NCI-H345 treated with DMSO at 0.1 percent for 48 hours (cell line): ENCODE data around the gene SLC25A19.
A peak's percentile ranks its signal among the peaks of the same experiment; 100 is the strongest.
"Not testable (repeated sequence)": the region's sequence is repeated elsewhere in the genome, so short reads cannot be mapped to it uniquely, and the experiment has no call there.

Experiments used
- DNase-seq: peaks from one replicate; lab custom pipeline; 2025; ENCODE audit not compliant: unreplicated experiment; lab: John Stamatoyannopoulos, UW

The SLC25A19 gene

DNA sequence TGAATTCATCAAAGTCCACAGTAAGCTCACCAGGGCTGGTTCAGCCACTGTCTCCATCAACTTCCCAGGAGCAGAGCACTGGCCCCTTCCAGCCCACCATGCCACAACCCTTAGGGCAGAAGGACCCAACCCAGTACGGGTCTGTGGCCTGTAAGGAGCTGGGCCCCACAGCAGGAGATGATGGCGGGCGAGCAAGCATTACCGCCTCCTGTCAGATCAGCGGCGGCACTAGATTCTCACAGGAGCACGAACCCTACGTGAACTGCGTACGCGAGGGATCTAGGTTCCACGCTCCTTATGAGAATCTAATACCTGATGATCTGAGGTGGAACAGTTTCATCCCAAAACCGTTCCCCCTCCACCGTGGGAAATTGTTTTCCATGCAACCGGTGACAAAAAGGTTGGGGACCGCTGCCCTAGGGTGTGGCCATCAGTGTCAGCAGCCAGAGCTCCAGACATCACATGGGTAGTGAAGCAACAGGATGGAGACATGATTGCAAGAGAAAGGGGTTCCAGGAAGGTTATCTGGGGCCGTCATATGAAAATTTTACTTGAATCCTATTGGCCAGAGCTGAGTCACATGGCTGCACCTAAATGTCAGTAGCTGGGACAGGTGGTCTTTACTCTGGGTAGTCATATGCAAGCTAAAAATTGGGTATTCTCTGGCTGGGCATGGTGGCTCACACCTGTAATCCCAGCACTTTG, 12.4 kb upstream of the SLC25A19 start:
- no peak for DNase-seq

DNA sequence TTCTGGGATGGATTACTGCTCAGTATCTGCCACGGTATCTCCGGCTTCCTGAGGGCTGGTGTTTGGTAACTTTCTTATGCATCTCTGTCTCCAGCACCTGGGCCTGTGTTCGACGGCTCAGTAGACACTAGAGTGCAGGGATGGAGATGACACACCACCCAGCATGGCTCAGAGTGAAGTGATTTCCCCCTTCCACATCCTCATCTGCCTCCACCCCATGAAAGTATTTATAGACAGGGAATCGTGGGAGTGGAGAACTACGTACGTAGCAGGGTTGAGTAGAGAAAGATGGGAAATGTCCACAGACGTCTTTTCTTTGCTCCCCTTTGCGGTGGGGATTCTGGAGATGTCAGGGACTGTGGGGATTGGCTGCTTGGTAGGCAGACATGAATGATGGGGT, 11.8 kb upstream of the SLC25A19 start:
- DNase-seq, result no peak

DNA sequence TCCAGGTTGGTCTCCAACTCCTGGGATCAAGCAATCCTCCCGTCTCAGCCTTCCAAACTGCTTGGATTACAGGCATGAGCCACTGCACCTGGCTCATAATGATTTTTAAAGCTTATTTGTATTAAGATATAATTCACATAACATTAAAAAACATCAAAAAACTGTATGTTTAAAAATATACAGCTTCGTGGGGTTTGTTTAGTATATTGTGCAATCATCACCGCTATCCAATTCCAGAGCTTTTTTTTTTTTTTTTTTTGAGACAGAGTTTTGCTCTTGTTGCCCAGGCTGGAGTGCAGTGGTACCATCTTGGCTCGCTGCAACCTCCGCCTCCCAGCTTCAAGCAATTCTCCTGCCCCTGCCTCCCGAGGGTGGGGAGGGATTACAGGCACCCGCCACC, 11.0 kb upstream of the SLC25A19 start:
- no peak for DNase-seq

DNA sequence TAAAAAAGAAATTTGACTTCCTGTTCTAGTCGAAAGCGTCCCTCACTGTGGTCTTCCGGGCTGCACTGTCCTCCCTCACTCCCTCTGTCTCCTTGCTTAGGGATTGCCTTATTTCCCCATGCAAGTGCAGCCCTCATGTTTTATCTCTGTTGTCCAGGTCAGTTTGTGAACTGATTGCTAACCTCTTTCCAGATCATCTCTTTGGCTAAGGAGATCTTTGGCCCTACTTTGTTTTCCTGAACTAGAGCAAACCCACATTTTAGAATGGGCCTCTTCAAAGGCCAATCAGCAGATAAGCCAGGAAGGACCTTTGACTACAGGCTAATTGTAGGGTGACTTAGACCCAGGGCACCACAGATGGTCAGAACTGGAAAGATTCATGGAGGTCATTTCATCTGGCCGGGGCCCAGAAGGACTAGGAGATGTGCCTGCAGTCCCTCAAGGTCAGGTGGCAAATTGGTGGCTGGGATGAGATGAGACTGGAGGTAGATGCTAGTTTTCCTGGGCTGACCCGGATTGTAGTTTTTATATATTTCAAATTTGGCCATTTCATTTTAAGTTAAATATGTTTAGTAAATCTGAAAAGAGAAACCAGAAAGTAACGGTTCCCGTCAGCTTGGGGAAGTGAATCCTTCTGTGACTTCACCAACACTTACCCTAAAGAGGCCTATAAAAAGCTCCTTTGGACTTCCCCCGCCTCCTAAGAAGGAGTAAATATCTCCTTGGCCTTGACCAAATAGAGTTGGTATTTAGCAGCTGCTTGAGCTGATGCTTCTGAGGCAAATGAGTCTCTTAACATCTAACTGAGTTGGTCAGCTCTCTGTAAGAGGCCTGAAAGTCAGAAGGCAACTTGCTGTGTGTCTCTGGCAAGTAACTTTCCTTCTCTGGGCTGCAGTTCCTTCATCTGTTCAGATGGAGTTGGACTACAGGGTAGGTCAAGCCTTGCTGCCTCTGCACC, 6.2 kb upstream of the SLC25A19 start:
- DNase-seq, result no peak

DNA sequence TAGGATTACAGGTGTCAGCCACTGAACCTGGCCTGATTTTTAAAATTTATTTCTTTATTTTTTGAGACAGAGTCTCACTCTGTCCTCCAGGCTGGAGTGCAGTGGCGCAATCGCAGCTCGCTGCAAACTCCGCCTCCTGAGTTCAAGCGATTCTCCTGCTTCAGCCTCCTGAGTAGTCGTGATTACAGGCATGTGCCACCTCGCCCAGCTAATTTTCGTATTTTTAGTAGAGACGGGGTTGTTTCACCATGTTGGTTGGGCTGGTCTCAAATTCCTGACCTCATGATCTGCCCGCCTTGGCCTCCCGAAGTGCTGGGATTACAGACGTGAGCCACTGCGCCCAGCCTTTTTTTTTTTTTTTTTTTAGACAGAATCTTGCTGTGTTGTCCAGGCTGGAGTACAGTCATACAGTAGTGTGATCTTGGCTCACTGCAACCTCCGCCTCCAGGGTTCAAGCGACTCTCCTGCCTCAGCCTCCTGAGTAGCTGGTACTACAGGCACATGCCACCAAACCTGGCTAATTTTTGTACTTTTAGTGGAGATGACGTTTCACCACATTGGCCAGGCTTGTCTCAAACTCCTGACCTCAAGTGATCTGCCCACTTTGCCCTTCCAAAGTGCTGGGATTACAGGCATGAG, 3.7 kb upstream of the SLC25A19 start:
- not testable (repeated sequence) for DNase-seq

DNA sequence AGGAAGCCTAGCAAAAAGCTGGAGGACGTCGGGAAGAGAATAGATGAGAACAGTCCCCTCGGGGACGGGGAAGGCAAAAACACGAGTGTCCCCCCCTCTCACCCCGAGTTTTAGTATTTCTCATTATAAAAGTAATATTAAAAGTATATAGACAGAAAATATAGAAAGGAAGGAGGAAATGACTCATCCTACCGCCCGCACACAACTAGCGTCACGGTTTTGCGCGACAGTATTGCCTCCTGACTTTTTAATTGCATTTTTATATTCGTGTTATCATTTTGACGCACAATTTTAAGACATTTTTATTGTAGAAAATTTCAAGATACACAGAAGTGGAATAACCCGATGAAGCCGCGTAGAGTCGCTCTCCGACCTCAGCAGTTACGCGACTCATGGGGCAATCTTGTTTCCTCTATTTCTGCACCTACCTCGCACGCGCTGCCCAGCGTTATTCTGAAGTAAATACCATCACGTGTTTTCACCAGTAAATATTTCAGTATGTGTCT, 652 bp upstream of the SLC25A19 start:
- DNase-seq, result peak; percentile 63

DNA sequence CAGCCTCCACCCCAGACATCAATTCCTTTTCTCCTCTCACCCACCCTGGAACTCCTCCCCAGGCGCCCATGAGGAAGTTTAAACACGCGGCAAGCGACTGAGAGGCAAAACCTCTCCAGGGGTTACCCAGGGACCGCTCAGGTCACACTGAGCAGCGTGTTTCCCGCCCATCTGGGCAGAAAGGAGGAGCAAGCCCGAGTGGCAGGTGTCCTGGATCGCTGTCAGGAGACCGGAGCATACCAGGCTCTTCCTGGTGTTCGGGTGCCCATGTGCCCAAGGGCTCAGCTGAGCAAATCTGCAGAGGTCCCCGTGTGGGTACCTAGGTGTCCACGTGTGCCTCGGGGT, 491 bp downstream of the SLC25A19 start:
- peak; percentile 63 for DNase-seq

DNA sequence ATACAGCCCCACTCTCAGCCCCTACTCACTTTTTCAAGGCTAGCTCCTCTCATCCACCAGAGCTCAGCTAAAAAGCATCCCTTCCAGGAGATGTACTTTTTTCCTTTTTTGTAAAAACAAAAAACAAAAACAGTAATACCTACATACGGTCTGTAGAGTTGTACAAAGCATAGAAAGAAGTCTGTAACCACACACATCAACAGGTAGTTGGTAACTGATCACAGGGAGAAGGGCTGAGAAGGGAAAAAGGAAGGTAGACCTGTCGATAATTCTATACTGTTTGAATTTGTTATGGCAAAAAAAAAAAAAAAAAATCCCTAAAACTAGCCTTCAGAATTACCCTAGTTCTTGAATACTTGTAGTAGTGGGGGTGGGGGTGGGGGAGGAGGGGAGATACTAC, 874 bp downstream of the SLC25A19 start:
- no peak for DNase-seq

DNA sequence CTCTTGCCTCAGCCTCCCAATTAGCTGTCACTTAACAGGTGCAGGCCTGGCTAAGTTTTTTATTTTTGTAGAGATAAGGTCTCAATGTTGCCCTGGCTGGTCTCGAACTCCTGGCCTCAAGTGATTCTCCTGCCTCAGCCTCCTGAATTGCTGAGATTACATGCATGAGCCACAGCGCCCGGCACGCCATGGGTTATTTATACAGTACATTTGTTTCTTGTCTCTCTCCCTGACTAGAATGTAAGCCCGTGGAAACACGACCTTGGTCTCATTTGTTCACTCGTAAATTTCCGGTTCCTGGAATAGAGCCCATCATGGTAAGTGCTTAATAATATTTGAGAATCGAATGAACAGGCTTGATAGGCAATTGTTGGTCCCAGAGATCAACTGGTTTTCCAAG, 2.0 kb downstream of the SLC25A19 start:
- no peak for DNase-seq

DNA sequence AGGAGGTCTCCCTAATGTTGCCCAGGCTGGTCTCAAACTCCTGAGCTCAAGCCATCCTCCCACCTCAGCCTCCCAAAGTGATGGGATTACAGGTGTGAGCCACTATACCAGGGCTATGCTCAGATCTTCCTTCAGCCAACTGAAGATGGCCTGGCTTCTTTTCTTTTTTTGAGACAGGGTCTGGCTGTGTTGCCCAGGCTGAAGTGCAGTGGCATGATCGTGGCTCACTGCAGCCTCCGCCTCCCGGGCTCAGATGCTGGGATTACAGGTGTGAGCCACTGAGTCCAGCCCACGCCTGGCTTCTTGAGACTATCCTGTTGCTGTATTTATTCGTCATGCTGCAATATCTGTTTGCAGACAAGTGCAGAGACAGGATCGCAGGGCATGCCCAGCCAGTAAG, 4.1 kb downstream of the SLC25A19 start:
- no peak for DNase-seq

DNA sequence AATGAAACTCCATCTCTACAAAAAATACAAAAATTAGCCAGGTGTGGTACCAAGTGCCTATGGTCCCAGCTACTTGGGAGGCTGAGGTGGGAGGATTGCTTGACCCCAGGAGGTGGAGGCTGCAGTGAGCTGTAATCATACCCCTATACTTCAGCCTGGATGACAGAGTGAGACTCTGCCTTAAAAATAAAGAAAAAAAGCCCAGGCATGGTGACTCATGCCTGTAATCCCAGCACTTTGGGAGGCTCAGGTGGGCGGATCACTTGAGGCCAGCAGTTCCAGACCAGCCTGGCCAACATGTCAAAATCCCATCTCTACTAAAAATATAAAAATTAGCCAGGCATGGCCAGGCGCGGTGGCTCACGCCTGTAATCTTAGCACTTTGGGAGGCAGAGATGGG, 9.0 kb downstream of the SLC25A19 start:
- DNase-seq, result not testable (repeated sequence)

DNA sequence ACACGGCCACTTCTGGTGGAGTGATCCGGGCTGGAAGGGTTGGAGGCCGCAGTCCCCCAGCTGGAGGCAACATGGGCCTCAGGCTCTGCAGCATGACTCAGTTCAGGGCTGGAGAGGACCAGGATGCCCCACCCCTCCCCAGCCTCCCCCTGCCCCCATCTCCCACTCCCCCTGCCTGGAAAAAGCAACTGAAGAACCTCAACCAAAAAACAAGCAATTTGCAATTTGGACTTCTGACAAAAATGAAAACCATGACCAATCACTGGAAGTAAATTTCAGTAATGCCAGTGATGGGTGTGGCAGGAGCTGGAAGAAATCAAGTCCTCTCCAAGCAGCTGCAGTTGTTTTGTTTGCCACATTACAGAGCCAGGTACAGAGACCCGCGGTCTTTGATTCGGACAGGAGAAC, 11.6 kb downstream of the SLC25A19 start:
- no peak for DNase-seq

DNA sequence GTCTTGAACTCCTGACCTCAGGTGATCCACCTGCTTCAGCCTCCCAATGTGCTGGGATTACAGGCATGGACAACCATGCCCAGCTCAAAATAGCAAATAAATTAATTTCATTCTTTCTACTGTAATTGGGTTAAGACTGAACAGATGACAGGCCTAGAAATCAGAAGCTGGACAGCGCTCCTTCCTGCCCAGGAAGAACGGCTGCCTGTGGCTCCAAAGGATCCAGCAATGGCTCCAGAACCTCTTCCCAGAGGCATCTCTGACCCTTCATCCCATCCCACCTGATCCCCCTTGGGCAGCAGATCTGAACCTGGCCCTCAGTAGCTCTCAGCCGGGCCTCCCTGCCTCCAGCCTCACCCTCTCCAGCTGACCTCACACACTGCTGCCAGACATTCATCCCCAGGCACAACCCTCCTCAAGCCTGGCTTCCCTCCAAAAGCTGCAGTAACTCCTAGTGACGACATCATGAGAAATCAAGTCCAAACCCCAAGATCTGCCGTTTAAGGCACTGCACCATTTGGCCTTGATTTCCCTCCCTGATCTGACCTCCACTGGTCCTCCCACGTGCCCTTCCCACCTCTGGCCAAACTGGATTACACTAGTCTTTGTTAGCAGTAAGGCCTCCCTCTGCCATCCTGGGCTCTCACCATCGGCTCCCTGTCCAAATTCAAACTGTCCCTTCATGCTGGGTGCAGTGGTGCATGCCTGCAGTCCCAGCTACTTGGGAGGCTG, 15.1 kb downstream of the SLC25A19 start:
- no peak for DNase-seq

DNA sequence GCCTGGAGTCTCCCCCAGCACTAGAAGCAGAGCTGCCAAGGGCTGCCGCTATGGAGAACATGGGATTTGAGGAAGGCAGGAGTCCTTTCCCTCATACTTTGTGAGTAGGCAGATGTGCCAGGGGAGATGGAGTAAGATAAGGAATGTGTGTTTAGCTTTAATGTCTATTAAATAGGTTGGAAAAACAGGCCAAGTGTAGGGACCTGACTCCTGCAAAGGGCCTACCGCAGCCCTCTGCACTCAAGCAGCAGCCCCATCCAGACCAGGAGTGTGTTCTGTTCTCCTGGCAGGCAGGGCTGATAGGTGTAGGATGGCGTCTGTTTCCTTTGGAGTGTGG, 16.4 kb downstream of the SLC25A19 start:
- no peak for DNase-seq

DNA sequence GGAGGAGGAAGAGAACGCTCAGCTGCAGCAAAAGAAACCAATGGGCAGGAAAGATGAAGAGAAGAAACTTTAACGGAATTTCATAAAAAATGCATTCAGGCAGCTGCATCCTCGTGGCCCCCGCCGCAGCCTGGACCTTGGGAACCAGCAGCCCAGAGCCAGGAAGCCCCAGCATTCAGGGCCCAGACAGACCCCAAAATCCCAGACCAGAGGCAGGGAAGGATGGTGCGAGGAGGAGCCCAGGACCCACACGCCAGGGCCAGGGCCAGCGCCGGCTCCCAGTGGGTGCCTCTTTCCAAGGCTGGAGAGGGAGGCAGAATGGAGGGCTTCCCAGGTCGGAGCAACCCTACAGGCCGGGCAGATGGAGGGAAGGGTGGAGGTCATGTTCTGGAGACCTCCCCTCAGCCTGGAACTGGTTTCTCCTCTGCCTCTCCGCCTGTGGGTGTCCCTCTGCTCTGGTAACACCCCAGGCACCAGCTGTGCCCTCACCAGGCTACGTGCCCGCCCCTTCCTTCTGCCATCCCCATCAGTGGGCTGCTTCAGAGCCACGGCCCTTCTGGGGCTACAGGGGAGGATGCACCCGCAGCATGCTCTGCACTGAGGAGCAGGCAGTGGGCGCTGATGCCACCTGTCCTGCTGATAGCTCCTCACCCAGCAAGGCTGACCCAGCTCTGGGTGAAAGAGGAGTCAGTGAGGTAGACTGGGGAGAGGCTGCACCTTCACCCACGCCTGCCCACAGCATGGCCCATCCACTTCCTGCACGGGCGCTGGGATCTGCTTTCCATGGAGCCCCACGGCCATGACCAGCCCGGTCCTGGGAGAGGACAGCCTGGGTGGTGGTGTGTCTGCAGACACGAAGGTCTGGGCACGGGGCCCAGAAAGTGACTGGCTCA, 17.0 kb downstream of the SLC25A19 start:
- DNase-seq, result no peak

DNA sequence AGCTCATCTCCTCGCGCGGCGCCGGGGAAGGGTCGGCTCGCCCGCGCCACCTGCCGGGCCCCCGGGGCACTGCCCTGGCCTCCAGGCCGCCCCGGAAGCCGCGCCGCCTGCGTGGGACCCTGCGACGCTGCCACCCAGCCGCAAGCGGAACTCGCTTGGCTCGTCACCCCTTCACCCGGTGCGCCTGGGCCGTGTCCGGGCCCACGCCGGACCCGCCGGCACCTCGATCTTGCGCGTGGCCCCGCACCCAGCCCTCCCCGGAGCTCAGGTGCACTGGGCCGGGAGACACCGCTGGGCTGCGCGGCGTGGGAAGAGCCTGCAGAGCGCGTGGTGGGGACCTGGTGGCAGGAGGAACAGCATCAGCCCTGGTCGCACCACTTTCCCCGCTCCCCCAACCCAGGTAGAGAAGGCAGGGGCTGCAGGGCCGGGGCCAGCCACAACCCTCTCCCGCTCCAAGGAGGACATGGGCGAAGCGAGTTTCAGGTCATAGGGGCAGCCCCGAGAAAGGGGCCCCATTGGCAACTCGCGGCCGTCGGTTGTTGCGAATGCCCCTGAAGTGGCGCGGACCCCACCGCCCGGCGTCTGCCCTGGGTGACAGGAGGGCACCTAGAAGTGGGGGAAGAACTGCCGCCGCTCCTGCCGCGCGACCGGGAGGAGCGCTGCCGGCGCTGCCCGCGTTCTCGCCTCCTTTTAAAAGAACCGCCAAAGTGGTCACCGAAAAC, 17.8 kb downstream of the SLC25A19 start:
- peak; percentile 75 for DNase-seq

DNA sequence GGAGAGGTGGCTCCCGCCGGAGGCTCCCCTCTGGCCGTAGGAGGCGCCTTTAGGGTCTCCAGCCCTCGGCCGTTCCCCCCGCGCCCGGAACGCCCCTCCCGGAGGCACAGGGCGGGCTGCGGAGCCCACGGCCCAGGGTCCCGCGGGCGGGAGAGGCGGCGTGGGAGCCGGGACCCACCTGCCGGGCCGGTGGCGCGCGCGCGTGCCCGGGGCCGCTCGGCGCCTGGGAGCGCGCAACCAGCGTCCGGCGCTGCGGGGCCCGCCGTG, 18.3 kb downstream of the SLC25A19 start, which contains the start of gene MIF4GD:
TSS of gene MIF4GD (minus strand) at position 266 of the 267 bp plus-strand sequence. CDS start 1,036 bp downstream, outside the sequence.
- no peak for DNase-seq

DNA sequence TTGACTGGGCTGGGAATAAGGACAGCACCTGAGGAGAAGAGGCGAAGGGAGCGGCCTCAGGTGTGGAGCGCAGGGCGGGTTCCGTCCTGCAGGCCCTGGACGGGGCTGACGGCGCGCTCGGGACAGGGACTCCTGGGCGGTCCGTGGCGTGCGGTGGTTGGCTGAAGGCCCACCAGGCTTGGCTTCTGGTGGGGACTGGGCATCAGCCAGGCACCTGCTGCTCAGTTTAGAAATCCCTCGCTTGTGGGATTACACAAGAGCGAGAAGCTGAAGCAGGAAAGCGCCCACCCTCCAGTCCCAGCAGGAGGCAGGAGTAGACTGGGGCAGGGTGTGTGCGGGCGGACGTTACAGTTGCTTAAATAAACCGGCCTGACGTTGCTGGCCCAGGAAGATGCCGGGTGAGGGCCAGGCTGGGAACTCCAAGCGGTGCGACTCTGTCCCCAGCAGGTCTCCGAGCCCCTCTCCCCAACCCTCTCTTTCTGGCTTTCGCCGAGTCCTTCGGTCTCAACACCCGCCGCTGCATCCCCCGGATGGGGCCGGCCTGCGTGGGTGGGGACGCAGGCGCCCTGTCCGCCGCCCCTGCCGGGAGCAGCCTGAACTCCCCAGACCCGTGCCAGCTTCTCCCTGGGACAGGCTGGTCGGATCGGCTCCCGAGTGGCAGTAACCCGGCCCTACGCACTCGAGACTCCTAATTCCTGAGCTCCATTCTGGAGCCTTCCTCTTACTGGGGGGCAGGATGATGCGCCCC, 18.8 kb downstream of the SLC25A19 start:
- DNase-seq, result peak; percentile 71

DNA sequence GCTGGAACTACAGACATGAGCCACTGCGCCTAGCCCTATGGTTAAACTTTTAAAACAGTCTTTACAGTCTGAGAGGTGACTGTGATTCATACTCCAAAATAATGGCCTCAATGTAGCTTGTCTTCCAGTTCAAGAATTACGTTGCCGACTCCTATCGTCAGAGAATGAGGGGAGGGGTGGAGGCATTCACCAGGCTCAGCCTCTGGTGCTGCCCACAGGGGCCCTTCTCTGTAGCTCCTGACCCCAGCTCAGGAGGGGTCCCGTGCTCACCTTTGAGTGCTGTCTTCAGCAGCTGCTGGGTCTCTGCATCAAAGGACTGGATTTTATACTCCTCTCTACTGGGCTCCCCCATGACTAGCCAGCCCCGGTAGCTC, 19.4 kb downstream of the SLC25A19 start:
- peak; percentile 65 for DNase-seq
